SHP77 treated with DMSO at 0.1 percent for 48 hours (cell line): ENCODE data around the gene PRKN.
"Not testable (repeated sequence)": the region's sequence is repeated elsewhere in the genome, so short reads cannot be mapped to it uniquely, and the experiment has no call there.

ENCODE experiments used
- DNase-seq: peaks from one replicate; lab custom pipeline; 2025; lab: John Stamatoyannopoulos, UW

Gene PRKN

DNA sequence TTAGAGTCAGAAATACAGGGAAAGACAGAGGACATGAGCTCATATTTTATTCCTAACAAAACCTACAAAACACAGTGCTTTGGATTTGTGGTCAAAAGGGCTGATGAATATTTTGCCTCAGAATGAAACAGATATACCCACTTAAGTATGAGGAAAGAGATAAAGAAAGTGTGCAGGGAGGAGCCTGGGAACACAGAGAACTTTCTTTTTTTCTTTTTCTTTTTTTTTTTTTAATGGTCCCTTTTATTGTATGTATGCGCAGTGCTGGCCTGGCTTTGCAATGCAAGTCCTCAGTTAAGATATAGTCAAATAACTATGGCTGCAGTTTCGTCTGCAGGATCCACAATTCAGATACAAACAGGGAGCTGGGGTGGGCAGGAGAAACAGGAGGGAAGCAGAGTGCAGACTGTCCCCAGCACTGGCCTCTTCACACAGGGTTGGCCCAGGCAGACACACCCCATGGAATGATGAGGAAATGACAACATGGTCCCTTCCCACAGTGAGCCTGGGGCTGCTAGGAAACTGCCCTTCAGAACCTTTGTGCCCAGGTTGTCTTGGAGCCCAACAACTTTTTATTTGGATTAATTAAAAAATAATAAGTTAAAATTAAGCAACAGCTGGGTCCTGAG, 823.9 kb downstream of the PRKN start:
- no peak for DNase-seq

DNA sequence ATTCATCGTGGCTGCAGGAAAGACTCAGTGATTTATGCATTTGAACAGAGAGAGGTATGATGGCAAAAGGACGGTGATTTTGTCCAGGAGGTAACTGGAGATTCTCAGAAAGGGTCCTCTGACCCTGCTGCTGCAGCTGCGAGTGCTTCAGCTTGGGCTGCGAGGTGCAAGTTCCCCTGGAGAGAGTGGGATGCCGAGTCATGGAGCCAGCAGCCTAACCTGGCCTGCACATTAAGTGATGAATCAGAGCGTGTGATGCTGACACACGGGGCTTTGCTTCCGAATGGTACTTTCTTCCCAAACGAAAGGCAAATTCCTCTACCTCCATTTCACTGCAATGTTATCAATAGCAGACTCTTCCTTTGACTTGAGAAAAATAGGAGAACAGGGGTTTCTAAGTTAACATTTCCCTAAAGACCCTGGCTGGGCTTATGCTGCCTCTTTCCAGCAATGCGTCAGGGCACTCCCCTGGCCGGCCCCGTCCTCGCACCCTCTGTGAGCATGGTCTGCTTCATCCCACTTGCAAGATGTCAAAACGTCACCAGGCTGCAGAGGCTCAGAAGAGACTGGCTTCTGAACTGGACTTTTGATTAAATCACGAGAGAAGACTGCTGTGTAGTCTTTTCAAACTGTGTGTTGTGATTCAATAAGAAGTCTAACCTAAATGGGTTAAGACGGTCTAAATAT, 825.7 kb downstream of the PRKN start:
- DNase-seq: no peak

DNA sequence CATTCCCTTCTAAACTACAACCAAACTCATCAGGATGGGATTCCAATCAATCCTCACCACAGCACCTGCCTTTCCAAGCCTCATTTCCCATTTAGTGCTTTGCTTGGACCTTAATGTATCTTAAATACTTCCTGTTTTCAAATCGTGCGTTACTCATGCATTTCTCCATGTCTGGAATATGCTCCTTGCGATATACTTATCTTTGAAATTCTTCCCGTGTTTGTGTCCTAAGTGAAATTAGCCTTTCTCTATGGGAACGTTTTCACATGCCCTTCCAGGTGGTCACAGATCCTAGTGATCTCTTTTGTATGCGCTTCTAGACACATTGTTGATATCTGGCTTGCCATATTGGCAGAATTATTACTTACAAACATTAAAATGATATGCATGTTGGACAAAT, 833.1 kb downstream of the PRKN start:
- no peak for DNase-seq

DNA sequence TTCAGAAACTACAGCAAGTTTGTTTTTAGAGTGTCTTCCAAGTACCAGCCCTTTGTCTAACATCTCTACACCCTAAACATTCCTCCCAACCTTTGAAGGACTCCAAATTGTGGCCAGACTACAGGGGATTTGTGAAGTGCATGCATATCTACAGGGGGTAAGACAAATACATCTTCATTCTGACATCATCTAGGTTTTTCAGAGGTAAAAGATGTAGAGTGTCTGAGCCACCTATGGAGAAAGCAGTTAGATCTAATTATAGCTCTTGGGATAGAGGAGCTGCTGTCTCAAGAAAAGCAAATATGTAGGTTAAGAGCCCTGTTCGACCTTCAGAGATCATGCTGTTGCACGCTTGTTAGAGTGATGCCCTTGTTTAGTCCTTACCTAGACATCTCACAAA, 836.0 kb downstream of the PRKN start:
- no peak for DNase-seq

DNA sequence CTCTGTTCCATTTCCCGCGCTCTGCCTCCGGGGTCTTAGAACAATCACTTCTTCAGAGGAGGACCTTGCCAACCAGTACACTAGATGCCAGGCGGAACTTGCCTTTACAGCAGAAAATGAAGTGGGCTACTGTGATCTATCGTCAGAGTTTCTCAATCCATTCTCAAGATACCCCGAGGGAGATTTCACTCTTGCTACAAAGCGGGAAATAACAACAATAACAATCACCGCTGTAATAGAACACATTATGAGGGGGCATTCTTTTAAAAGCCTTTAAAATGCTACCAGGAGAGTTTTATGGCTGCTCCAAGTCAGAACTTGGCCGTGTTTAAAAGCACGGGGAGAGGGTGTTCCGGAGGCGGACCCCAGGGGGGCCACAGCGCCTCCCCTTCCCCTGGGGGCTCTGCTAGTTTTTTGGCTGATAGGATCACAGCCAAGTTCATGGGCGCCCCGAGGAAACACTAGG, 836.7 kb downstream of the PRKN start:
- DNase-seq: no peak

DNA sequence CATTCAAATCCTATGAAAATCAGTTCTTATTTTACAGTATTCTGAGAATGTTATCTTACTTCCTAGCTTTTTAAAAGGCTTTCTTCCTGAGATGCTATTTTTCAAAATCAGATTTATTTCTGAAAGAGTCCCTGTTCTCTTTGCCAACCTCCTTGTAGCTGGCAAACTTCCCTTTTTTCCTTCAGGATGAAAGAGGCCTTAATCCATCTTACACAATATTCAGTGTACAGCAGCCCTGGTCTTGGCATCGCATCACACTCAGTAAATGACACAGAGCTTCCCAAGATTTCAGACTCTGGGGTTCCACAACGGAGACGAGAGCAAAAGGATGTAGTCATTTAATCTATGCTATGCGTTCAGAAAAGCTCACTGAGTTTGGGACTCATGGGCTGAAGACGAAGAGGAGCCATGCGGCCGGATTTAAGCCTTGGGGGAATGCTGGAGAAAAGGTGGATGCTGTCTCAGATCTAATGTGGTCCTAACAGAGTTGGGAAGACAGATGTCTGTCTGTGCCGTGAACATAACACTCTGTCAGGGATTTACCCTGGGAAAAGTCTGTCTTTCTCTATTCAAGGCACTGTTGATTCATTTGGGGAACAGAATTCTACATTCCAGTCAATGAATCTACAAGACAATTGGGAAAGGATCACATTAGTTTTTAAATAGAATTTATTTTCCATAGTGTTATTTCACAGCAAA, 837.3 kb downstream of the PRKN start:
- no peak for DNase-seq

DNA sequence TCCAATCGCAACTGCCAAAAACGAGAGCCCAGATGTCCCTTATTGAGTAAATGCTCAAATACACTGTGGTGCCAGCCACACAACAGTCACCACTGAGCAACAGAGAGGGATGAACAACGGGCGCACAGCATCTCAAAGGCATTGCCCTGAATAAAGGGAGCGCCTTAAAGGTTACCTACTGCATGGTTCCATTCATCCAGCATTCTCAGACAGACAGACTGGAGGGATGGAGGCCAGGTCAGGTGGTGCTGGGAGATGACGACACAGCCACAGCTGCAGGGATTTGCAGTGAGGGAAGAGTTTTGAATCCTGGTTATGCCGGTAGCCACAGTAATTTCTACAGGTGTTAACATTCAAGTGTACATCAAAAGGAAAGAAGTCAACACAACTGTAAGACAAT, 838.2 kb downstream of the PRKN start:
- DNase-seq: no peak

DNA sequence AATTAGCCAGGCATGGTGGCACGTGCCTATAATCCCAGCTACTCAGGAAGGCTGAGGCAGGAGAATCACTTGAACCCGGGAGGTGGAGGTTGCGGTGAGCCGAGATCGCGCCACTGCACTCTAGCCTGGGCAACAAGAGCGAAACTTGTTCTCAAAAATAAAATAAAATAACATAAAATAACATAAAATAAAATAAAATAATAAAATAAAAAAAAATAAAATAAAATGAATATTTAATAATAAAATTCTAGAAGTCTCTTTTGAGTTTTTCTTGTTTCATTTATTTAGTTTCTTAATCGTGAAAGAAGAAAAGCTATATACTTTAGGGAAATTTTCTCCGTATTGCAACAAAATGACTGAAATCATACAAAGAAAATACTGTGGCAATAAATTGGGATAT, 841.0 kb downstream of the PRKN start:
- DNase-seq: not testable (repeated sequence)

DNA sequence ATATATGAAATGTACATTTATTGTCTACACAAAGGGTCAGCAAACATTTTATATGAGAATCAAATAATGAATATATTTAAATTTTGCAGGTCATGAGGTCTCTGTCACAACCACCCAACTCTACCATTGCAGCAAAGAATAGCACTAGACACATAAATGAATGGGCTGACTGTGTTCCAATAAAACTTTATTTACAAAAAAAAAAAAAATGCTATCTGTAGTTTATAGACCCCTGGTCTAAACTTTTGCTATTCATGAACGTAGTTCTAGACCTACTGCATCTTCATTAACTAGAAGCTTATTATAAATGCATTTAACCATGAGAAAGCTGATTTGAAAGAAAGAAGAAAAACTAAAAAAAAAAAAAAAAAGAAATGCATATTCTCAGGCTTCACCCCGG, 842.8 kb downstream of the PRKN start:
- no peak for DNase-seq

DNA sequence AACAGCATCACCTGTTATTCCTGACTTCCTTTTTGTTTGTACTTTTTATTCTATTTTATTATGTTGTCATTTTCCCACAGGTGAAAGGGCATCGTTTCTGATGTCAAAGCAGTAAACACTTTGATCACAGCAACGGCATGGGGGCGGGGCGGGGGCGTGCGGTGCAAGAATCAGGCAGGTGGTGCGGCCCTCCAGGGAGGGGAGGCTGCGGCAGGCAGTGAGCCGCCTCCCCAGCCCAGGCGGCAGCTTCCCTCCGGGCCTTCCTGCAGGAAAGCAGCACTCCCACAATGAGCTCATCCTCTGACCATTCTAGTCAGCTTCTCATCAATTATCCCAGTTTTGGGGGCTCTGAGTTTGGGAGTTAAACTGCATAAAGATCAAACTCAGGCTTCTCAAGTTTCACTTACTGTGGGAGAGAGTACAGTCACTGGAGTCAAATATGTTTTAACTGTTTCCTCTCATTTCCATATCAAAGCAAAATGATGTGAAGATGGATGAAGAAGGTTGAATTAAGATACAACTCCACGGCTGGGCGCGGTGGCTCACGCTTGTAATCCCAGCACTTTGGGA, 845.3 kb downstream of the PRKN start:
- DNase-seq: peak; percentile 35

DNA sequence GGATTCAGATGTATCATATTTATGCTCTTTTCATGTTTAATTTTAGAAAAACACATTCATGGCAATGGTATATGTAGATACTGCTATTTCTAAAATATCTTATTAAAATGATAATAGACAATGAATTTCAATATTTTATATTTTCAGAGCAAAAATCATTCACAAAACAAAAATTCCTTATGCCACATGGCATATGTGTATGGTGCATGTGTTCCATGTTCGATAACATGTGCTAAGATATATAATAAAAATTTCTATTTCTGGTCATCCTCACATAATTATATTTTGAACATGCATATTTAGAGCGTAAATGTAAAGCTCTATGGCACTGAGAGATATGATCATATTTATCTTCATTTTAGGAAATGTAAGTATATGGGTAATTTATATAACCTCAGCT, 847.5 kb downstream of the PRKN start:
- no peak for DNase-seq

DNA sequence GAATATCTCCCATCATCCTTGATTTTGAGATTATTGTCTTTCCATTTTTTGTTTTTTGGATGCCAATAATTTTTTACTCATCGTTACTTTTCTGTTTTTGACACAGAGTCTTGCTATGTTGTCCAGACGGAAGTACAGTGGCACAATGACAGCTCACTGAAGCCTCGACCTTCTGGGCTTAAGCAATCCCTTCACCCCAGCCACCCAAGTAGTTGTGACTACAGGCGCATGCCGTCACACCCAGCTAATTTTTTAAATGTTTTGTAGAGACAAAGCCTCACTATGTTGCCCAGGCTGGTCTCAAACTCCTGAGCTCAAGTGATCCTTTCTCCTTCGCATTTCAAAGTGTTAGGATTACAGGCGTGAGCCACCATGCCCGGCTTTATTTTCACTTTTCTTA, 851.3 kb downstream of the PRKN start:
- DNase-seq: no peak

DNA sequence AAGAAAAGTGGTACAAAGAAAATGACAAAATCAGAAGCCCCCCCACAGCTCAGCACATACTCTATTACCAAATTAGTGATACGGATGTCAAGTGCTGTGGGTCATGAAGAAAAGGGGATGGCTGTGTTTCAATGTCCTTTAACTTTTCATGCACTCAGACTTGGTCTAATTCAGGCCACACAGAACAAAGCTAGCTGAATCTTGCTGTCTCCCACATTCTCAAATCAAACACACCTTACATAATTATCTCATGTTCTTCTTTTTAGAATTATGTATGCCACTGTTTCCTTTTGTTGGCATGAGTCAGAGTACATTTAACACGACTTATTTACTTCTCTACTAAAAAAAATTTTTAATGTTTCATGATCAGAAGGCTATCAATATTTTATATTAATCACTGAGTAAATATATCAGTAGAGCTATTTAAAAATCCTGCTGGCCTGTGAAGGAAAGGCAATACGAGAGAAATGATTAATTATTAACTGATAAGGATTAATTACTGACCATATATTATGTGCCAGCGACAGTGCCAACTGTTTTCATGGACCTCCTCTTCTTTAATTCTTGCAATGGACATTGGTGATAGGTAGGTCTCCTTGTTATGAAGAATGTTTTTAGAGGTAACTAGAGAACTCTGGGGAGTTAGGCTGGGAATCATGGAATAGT, 857.2 kb downstream of the PRKN start:
- DNase-seq: no peak

DNA sequence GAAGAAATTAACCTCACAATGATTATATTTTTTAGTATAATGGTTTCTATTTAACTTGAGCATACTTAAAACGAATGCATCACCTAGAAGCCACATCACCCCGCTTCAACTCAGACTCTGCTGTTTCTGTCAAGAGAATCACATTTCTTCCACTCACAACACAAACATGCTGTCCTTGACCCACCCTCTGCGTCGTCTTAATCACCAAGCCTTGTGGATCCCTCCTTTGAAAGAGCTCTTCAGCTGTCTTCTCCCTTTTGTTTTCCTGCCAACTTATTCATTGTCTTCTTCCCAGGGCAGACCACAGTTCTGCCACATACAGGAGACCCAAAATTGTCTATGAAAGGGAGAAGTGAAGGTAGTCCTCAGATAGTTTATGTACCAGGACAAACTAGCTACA, 858.1 kb downstream of the PRKN start:
- DNase-seq: no peak

DNA sequence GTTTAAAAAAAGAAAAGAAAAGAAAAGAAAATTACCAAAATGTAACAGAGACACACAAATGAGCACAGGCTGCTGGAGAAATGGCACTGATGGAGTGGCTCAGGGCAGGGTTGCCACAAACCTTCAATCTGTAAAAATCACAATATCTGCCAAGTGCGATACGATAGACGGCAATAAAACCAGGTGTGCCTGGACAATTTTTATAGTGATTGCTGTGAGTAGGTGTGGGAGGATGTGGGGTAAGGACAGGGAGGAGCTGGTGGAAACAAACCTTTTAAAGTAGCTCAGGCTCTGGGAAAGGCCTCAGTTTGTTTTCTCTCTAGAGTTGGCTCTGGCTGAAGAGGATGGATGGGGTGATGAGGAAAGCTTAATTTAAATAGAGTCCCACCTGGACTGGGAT, 861.0 kb downstream of the PRKN start:
- DNase-seq: no peak

DNA sequence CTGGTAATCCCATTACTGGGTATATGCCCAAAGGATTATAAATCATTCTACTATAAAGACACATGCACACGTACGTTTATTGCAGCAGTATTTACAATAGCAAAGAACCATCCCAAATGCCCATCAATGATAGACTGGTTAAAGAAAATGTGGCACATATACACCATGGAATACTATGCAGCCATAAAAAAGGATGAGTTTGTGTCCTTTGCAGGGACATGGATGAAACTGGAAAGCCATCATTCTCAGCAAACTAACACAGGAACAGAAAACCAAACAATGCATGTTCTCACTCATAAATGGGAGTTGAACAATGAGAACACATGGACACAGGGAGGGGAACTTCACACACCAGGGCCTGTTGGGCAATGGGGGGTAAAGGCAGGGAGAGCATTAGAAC, 866.5 kb downstream of the PRKN start:
- DNase-seq: not testable (repeated sequence)

DNA sequence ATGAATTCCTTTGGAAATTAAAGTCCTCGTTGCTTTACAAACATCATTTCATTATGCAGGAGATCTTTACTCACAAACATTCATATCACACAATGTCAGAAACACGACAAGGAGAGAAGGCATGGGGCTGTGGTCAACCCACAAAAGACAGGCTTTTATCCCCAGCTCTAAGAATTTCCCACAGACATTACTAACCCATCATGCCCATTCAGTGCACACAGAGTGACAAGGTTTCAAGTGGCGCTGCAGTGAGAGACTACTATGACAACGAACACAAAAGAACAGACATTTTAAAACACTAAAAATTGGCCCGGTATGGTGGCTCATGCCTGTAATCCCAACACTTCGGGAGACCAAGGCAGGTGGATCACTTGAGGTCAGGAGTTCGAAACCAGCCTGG, 873.9 kb downstream of the PRKN start:
- no peak for DNase-seq

DNA sequence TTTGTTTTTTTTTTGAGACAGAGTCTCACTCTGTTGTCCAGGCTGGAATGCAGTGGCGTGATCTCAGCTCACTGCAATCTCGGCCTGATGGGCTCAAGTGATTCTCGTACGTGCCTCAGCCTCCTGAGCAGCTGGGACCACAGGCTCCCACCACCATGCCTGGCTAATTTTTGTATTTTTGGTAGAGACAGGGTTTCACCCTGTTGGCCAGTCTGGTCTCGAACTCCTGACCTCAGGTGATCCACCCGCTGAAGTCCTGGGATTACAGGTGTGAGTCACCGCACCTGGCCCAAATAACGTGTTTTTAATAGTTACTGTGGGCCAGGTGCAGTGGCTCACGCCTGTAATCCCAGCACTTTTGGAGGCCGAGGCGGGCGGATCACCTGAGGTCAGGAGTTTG, 876.1 kb downstream of the PRKN start:
- not testable (repeated sequence) for DNase-seq

DNA sequence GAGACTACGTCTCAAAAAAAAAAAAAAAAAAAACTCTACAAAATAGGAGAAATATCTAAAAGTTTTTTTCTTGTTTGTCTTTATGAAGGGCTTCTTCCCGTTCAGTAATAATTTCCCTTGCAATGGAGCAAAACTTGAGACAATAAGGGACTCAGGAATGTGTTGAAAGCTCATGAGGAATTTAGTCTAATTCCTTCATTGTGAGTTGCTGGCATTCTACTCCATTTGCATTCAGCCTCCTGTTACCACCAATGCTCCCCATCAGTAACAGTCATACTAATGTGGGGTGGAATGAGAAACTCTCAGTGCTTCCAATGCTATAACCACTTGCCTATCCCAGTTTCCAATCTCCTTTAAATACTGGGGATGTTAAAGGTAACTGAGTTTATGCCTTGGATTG, 877.0 kb downstream of the PRKN start:
- DNase-seq: no peak

DNA sequence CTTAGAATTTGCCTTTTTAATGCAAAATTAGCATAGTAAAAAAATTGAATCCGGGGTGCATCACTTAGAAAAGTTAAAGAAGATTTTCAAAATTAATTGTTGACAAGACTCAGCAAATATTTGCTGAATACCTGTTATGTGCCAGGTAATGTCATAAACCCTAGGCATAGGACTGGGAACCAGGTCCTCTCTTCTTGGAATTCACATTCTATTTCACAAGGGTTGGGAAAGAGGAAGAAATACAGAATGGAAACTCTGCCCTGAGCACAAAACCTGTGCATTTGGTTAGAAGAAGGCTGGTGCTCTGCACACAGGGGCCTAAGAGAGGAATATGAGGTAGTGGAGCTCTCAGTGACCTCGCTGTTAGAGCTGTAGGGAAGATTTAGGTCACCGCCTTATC, 879.9 kb downstream of the PRKN start:
- DNase-seq: no peak

DNA sequence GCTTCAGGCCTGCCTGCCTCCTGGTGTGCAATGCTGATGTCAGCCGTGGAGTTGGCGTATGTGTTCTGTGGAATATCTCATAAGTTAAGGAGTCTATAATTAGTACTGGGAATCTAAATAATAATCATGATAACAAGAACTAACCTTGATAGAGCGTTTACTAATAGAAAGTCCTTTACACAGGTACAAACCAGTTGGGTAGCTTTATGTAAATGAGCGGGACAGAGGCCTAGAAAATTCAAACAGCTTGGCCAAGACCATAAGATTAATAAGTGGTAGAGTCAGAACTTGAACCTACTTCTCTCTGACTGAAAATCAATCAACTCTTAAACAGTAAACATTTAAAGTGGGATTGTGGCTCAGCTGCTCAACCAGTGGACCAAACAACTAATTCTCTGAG, 882.8 kb downstream of the PRKN start:
- no peak for DNase-seq

DNA sequence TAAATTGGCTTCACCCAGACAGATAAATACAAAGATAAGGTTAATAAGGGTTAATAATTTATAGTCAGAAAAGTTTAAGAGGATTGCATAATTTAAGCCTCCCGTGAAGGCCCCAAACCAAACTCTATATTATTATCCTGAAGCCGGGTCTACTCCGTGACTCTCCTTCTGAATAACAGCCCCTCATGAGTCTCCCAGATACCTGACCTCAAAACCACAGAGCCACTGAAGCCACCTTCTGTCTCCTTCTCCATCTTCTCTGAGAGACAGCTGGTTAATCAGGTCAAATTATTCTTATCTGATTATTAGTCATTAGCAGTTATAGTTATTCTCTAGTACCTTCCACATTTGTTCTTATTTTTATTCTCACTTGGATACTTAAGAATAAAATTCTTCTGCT, 884.5 kb downstream of the PRKN start:
- DNase-seq: no peak

DNA sequence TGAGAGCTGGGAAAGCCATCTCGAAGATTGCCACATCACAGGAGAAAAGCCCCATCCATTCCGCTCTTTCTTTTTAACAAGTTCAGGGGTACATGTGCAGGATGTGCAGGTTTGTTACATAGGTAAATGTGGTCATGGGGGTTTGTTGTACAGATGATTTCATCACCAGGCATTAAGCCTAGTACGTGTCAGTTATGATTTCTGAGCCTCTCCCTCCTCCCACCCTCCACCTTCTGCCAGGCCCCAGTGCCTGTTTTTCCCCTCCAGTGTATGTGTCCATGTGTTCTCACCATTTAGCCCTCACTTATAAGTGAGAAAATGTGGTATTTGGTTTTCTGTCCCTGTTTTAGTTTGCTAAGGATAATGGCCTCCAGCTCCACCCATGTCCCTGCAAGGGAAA, 887.2 kb downstream of the PRKN start:
- no peak for DNase-seq
